HG02571 (cell line): ENCODE results near the gene XPC.
"Not testable (repeated sequence)": the region's sequence is repeated elsewhere in the genome, so short reads cannot be mapped to it uniquely, and the experiment has no call there.

ENCODE experiments used
- ATAC-seq: cut with Tn5 transposase; IDR thresholded peaks from one replicate; pipeline ENCODE4 v1.9.1; 2021; ENCODE audit warnings: mild to moderate bottlenecking, moderate library complexity; ENCODE audit not compliant: unreplicated experiment

XPC gene

DNA sequence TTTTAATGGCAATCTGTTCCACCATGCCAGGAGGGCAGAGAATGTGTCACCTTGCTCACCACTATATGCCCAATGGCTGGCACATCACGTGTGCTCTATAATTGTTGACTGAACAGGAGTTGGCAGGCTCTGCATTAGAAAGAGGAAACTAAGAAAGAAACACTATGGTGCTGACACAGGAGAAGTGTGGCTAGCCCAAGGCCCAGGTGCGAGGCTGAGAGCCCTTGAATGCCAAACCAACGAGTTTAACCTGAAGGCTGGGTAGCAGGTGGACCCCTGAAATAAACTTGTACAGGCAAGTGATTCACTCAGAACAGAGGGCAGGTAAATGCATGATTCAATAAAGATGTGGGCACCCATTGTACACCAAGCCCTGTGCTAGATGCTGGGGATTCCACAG lies 56.1 kb downstream of the XPC start:
- ATAC-seq = no peak

DNA sequence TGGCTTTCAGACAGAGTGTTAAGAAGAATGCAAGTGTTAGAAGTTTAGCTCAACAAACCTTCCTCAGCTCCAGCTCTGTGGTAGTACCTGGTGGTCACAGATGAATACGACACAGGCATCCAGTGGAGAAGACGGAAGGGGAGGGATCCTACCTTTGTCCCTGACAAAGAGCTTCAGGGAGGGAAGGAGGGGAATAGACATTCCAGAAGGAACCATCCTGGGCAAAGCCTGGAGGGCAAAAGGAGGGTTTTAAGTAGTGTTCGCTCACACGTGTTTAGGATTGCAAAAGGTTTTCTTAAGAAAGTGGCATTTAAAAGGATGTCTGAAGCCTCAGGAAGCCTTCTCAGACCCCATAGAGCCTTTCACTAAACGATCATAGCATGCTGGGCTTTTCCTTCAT lies 56.5 kb downstream of the XPC start:
- ATAC-seq = no peak

DNA sequence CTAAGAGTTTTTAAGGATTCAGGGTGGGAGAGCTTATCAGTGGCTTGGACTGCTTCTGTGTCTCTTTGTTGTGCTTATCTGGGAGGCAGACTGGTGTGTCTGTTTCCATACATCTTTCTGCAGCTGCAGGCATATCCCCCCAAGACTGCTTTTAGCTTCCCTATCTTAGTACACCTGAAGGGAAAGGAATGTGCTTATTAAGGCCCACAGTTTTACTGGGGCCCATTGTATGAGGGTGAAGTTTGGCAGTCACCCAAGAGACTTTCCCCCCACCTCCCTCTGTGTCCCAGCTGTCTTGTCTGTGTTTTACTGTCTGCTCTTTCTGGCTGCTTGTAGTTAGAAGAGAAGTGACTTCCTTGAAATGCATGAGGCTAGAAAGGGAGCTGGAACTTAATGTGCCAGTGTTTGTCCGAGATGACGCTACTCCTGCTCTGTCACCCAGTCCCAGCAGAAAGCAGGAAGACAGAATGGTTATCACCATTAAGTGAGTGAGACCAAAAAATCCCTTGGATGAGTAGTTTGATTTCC lies 57.4 kb downstream of the XPC start:
- not testable (repeated sequence) for ATAC-seq

DNA sequence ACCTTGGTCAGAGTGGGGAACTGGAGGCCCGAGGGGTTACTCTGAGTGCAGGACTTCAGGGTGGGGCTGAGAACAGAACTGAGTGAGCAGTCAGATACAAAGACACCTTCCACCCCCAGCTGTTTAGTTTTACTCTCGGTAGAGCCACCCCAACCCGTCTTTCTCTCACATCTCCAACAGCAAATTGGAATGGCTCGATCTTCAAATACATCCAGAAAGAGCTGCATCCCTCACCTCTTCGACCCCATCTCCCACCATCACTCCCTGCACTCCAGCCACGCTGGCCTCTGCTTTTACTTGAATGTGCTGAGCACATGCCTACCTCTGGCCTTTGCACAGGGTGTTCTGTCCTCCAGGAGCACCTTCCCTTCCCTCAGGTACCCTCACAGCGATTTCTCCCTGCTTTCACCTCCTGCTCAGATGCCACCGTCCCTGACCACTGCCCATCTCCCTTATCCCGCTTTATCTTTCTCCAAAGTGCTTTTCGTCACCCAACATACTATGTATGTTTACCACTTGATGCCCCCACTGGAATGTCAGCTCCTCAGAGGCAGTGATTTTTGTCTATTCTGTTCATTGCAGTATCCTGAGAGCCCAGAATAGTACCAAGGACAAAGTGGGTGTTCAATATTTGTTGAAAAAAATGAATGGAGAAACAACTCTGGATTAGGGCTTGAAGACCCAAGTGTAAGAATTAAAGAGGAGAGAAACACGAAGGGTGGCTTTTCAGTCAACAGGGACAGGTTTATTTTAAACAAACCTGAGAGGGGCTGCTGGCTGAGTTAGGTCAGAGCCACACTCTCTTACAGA lies 58.1 kb downstream of the XPC start:
- no peak for ATAC-seq

DNA sequence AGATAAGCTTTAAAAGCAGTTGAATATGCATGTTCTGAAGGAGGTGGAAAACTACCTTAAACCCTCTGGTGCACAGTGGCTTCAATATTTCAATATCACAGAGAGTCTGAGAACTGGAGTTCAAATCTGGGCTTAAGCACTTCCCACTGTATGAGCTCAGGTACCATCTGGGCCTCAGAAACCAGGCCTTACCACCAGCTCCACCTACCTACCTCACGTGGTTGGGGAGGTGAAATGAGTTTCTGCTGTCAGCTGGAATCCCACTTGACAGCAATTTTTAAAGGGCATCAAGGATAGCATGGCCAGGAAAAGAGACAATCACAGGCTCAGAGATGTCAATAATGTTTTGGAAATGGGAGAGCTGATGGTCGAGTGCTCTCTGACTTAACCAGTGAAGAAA lies 58.8 kb downstream of the XPC start:
- no peak for ATAC-seq

DNA sequence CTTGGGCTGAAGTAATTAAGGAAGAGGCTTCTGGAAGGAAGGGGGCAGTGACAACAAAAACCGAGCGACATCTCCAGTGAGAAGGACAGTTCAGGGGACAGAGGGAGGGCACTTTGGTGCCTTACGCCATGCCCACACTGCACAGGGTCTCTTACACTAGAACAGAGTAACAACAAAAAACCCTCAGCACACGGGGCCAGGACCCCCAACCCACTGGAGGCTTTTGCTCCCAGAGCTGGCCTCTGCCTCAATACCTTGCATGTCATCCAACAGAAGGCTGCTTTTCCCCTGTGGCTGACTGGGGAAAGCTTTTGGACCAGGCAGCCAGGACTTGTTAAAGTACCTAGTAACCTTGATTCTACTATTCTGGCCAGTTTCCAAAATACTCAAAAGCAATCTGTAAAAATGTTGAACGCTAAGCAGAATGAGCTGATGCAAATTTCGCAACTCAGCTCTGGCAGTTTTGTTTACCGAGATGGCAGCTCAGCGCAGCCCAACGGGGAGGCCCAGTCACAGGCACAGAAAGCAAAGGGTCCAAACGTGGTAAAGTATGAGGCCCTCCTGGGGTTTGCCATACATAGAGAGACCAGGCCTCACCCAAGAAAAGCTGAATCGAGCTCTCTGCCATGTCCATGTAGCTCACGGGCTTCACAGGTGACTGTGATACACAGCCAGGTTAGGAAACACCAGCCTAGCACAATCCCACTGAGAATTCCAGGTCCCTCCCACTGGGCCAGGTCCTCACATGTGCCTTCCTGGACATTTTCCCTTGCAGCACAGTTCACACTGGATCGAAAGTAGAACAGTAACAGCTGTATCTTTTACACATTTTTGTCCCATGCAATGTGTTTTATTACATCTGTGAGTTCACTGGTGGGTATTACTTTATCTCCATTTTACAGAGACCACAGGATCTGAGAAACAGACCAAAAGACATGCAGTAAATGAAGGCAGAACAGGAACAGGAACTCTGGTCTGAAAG lies 59.7 kb downstream of the XPC start:
- ATAC-seq = no peak

DNA sequence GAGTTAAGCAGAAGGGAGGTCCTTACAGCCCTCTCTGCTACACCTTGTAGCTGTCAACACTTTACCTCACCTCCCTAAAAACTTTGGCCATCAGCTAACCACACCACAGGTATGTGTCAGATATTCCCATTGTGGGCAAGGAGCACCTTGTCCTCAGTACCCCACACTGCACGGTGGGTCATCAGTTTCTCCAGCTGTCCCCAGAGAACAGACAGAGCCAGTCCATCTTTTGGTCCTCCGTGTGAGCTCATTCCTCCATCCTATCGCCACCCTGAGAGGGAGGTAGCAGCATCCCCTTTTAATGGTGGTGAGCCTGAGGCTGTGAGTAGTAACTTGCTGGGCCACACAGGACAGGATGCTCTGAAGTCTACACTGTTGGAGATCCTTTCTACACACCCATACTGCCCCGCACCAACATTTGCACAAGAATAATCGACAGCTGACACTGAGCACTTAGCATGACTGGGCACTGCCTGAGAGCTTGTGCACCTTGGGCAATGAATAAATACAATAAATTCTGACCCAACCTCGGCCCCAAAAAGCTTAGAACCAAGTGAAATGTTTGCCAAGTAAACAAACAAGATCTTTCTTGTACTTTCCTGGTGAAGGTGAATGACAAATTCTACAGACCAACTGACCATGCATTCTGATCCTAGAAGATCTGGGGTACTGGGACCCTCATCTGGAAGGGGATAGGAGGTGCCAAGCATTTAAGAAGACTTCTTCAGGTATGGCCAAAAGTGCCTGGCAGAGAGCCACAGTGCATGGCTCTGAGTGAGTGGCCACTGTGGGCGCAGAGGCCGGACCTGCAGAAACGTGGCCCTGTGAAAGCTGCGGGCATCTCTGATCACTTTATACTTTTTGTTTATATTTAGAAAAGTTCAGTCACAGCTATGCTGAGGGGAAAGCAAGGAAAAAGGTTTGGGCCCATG lies 60.7 kb downstream of the XPC start:
- no peak for ATAC-seq

DNA sequence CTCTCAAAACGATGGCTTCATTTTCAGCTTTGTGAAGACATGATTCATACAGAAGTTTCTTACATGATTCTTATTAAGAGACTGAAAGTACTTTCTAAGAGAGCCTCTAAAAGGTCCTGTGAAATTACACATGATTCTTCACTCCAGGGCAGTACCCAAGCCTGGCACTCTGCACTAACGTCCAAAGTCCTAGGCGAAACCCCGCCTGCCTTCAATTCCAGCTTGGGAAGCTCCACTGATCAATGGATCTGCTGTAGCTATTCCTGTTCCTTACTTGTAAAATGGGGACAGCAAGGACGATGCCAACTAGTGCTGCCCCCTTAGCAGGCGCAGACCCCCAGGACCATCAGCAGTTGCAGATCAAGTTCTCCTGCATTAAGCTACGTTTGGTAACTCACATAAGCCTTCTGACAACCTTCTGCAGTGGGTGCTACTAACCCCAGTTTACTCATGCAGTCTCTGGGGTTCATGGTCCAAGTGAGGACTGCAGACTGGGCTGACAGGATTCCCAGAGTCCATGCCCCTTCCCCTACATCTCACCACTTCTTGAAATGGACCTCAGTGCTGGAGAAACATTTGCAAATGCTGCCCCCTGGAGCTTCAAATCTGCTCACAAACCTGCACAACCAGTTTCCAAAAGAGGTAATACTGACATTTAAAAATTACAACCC lies 64.3 kb downstream of the XPC start:
- no peak for ATAC-seq

DNA sequence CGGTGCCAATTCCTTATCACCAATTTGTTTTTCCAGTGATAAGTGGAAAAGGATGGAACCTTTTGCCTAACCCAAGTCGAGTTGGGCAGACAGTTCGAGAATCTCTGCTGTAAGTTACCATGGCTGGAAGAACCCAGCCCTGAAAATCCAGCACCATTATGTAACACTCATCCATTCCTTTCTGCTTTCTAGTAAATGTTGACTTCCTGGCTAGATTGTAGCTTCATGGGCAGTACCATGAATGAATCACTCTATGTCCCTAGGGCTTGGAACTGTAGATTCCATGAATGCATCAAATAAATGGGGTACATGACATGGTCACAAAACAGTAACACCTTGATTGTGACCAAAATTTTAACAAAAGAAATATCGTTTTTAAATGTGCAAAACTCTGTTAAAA lies 67.7 kb downstream of the XPC start:
- ATAC-seq = no peak

DNA sequence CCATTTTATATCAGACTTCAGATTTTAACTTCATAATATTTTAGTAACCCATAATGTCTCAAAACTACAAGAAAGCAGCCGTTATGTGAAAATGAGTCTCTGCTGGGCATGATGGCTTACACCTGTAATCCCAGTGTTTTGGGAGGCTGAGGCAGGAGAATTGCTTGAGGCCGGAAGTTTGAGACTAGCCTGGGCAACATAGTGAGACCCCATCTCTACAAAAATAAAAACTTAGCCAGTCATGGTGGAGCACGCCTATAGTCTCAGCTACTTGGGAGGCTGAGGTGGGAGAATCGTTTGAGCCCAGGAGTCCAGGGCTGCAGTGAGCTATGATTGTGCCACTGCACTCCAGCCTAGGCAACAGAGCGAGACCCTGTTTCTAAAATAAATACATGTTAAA lies 68.6 kb downstream of the XPC start:
- not testable (repeated sequence) for ATAC-seq

DNA sequence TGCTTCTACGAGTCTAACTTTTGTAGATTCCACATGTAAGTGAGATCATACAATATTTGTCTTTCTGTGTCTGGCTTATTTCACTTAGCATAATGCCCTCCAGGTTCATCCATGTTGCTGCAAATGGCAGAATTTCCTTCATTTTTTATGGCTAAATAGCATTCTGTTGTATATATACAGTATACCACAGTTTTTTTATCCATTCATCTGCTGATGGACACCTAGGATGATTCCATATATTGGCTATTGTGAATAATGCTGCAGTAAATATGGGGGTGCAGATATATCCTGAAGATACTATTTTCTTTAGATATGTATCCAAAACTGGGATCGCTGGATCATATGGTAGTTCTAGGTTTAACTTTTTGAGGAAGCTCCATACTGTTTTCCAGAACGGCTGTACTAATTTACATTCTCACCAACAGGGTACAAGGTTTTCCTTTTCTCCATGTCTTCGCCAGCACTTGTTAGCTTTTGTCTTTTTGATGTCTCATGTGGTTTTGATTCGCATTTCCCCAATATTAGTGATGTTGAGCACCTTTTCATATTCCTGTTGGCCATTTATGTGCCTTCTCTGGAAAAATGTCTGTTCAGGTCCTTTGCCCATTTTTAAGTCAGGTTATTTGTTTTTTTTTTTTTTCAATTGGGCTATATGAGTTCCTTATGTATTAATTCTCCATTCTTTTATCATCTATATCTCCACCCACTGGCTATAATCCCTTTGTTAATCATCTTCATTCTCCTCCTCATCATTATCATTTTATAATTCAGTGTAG lies 80.6 kb downstream of the XPC start:
- ATAC-seq = no peak

DNA sequence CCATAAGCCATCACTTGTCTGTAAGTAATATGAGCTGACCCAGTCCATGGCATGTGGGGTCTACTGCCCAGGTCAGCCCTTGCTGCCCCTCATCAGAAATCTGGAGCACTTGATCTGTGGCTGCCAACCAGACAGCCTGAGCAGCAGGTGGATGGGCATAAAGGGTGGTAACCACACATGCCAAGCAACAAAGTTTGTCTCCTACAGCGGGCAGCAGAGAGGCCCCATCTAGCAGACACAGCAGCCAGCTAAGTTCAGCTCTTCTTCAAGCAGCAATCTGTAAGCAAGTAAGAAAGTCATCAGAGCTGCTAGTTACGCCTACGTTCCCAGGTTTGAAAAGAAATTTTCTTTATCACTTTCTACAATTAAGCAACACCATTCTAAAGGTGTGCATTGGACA lies 81.7 kb downstream of the XPC start:
- no peak for ATAC-seq
